DMS79 treated with DMSO at 0.1 percent for 48 hours (cell line): ENCODE results near the gene RAPGEF5.
"Not testable (repeated sequence)": the region's sequence is repeated elsewhere in the genome, so short reads cannot be mapped to it uniquely, and the experiment has no call there.

Experiments
- DNase-seq: peaks from one replicate; lab custom pipeline; 2025; lab: John Stamatoyannopoulos, UW

RAPGEF5 gene

GRCh38 chr7:22121702-22122474 lies 235.1 kb downstream of the RAPGEF5 start:
- no peak for DNase-seq

DNA sequence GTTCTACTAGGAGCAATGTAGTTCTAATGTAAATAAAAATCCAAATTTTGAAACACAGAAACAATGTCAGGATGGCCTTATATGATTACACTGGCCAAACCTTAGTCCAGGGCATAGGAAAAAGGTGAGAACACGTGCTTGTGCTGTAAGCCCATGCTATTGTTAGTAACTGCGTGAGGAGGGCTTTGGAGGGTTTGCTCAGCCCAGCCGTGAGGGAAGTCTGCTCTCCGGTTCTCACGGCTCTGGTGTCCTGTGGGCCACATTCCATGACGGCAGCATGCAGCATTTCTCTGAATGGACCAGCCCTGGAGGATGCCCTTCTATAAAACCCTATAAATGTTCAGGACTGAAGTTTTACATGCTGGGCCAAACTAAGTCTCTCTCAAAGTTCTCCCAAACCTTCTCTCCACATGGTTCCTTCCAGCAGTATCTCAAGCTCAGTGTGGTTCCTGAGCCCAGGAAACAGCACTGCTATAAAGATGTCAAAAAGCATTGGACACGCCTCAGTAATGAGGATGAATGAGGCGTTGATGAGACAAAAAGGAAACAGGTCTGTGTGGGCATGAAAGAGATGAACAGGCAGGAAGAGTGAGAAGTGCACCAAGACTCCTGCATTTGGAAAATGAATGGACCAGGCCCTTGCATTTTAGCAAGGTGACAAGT lies 236.4 kb downstream of the RAPGEF5 start:
- DNase-seq: no peak

GRCh38 chr7:22117222-22117621 lies 239.7 kb downstream of the RAPGEF5 start:
- no peak for DNase-seq

GRCh38 chr7:22116451-22117030 lies 240.4 kb downstream of the RAPGEF5 start:
- no peak for DNase-seq

- no peak for DNase-seq
These were observed 241.3 kb downstream of the RAPGEF5 start for GRCh38 chr7:22115689-22116088.

DNA sequence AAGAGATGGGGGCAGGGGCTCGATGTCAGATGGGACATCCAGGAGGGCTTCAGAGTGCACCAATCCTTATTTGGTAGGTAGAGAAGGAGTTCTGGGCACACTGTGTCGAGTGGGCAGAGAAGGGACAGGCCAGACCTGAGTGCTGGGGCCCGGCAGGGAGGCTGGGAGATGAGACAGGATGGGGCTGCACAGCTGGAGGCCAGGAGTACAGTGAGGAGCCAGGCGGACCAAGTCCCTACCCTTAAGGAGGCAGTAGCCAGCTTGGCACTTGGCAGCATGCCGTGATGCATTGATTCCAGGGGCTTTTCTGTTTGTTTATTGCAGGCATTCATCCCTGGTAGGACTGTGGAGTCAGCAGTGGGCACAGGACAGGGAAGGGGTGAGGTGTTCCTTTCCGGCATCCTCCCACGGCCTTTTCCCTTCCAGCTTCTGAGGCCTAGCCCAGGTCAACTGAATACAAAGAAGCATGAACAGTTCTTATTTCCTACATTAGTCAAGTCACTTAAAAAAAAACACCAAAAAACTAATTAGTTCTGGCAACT lies 242.4 kb downstream of the RAPGEF5 start:
- DNase-seq: no peak

DNA sequence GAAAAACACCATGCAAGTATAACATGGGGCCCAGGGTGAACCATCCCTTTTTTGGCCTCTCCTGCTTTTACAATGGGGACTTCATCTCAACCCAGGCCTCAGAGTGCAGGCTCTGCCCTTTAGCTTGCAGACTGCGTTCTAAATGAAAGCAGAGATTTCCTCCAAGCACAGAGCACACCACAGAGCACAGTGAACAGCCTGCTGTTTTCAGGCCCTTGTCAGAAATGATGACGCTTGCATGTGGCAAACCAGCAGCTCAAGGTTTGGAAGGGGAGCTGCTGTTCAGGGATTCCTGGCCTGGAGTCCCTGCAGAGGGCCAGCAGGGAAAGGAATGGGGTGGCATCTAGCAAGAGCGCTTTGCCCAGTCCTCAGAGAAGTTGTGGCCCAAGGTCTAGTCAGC lies 243.9 kb downstream of the RAPGEF5 start:
- no peak for DNase-seq

GRCh38 chr7:22111661-22112060 lies 245.3 kb downstream of the RAPGEF5 start:
- DNase-seq: no peak

DNA sequence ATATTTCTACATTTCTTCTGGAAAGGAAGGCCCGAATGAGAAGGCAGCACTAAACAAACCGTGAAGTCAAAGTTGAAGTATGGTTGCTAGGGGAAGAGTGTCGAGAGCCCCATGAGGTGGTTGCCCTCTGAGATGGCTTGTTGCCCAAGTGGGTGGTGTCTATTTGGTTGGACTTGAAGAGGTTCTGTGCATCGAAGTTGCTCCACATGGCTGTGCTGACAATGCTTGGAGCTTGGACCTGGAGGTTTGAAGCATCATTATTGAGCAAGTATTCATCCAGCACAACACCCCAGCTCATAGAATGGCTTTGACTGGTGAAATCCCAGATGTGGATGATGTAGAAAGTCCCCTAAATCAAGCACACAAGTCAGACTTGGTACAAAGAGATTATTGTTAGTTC lies 246.1 kb downstream of the RAPGEF5 start:
- DNase-seq: no peak

GRCh38 chr7:22110227-22110839 lies 246.6 kb downstream of the RAPGEF5 start:
- DNase-seq: peak; percentile 69

DNA sequence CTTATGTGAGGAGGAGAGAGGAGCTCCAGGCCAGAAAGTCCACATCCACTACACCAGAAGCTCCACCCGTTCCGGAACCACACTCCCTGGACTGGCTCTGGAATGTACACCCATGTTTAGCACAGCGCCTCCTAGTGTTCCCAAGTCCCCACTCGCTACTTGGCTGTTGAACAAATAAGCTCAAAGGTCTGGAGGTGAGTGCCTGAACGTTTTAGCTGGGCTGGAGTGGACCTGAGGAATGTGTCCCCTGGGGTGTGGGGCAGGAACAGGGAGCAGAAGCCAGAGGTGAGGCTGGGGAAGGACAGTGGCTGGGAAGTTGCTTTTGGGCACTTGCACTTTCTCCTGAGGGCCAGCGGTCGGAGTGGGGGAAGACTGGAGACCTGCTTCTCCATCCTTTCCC lies 247.2 kb downstream of the RAPGEF5 start:
- no peak for DNase-seq

GRCh38 chr7:22108151-22108845 lies 248.7 kb downstream of the RAPGEF5 start:
- no peak for DNase-seq

DNA sequence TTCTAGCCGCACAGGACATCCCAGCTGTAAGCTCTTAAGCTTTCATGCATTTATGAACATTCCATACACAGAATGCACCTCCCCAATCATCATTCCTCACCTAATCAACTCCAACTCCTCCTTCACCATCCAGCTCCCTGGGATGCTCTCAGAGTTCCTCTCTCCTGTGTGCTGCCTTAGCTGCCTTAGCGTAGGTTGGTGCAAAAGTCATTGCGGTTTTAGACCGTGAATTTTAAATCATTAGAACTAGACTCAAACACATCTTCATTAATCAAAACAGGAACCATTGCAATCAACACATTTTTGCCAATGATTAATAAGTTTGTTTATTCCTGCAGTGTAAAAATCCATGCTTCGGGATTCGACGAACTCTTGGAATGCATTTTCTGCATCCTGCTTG lies 251.4 kb downstream of the RAPGEF5 start:
- DNase-seq: no peak

DNA sequence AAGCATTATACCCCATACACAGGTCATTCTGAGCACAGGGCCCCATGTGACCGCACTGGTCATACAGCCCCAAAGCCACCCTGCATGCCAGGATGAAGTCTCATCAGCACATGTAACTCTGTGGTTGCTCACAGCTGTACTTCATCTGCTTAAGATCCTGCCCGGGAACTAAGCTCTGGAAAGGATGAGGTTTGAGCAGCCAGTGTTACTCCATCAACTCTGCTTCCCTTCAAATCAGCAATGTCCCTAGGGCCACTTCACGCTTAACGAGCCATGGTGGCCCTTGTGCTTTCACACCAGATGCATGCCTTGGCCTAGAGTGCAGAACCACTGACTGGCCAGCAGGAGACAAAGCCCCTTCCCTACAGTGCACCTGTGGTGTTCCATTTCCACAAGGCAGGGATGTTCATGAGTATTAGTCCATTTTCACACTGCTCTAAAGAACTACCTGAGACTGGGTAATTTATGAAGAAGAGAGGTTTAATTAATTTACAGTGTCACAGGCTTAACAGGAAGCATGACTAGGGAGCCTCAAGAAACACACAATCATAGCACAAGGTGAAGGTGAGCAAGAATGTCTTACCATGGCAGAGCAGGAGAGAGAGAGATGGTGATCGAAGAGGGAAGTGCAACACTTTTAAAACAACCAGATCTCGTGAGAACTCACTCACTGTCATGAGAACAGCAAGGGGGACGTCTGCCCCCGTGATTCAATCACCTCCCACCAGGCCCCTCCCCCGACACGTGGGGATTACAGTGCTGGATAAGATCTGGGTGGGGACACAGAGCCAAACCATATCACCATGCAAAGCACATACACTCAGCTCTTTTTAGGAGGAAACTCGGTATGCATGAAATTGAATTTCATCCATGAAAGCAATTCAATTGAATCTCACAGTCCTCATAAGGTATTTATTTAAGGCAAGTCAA lies 262.3 kb downstream of the RAPGEF5 start:
- peak; percentile 19 for DNase-seq

GRCh38 chr7:22093936-22094335 lies 263.0 kb downstream of the RAPGEF5 start:
- DNase-seq: no peak

GRCh38 chr7:22093001-22093400 lies 264.0 kb downstream of the RAPGEF5 start:
- DNase-seq: no peak

- not testable (repeated sequence) for DNase-seq
These were observed 265.9 kb downstream of the RAPGEF5 start for GRCh38 chr7:22090958-22091525.

GRCh38 chr7:22090512-22090911 lies 266.4 kb downstream of the RAPGEF5 start:
- no peak for DNase-seq

GRCh38 chr7:22090107-22090506 lies 266.8 kb downstream of the RAPGEF5 start:
- DNase-seq: no peak

GRCh38 chr7:22088827-22089226 lies 268.1 kb downstream of the RAPGEF5 start:
- DNase-seq: no peak
